GM18870 (cell line): ENCODE measurements around the gene POGK.
"Not testable (repeated sequence)": the region's sequence is repeated elsewhere in the genome, so short reads cannot be mapped to it uniquely, and the experiment has no call there.

ENCODE experiments used
- ATAC-seq: cut with Tn5 transposase; IDR thresholded peaks from one replicate; pipeline ENCODE4 v1.9.1; 2021; ENCODE audit warnings: moderate library complexity; ENCODE audit not compliant: unreplicated experiment

Gene POGK

DNA sequence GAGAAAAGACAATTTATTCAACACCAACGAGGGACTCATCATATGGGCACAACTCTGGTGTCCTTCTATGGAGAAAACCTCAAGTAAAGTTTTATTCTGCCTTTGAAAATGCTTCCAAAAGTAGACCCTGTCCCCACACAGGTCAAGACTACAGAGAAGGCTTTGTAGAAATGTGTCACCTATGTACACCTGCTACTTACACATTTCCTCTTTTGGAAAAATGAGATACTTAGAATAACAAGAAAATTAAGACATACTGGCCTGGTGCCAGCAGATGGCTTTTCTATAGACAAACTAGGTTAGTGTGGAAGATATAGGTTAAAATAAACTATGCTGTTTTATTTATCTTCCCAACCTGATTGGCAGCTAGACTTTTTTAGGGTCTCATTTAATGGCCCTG is 13.6 kb downstream of the POGK start:
- ATAC-seq, result no peak

DNA sequence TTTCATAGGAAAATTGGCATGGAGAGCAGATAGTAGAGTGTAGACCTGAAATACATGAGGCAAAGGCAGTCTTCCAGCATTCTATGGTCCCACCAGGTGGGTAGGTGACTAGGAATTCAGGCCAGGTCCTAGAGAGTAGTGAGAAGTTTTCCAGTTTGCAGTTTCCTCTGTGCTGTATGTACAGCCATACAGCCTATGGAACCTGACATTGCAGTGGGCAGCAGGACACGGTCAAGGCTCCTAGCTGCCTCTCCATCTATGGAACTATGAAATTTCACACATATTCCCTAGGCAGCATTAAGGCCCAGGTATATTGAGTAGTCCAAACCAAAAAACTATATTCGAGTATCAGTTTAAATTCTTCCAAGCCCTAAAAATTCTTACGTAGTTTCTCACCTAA is 16.3 kb downstream of the POGK start:
- no peak for ATAC-seq

DNA sequence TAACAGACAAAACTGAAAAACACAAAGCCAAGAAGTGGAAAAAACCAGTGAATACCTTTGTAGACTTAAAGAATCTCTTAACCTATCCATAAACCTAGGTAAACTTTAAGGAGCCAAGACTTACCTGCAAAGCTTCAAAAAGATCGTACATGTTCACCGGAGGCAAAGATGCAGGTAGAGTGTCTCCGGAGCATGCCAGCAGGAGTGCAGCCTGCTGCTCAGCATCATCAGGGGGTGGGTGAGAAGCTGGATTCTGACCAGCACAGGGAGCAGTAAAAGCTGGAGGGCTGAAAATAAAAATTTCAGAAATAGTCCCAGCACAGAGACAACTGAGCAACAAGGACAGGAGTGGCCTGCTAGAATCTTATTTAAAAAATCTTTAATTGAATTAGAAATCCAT is 18.7 kb downstream of the POGK start:
- ATAC-seq, result no peak

DNA sequence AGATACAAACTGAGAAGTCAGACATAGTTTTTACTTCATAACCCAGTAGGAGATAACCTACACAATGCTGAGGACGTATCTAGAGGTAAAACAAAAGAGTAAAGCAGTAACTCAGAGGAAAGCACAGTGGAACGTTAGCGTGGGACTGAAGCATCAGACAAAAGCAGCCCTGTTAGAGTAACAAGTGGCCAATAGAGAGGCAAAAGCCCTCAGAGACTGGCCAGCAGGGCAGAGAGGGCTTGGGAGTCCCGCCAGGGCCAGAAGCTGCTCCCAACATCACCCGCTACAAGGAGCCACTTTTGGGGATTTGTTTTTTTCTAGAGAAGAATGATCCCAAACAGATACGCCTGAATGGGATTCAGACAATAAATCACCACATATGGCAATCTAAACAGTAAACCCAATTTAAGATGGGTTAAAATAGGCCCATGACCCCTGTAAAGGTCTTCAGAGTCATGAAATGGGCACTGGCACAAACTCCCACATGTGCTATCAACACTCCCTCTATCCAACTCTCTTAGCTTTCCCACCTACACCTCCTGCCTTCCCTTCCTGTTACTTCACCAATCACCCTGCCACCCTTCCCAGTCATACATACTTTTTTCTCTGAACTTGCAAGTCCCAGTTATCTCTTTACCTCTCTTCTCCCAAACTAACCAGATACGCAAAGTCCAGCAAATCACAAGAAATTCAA is 19.6 kb downstream of the POGK start:
- ATAC-seq, result no peak

DNA sequence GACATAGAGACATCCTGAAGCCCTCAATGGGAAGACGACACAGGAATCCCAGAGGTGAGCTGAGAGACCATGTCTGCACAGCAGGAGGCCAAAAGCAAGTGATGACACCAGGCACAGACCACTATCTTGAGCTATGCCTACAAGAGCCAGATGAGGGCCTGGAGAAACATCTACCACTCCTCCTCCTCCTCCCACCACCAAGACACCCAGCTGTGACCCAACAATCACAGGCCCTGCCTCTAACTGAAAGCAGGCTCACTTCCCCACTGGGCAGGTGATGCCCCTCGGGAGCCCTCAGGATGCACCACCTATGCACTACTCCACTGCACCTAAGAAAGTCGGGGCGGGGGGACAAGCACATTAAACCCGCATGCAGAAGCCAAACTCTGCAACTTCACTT is 20.3 kb downstream of the POGK start:
- ATAC-seq, result no peak

DNA sequence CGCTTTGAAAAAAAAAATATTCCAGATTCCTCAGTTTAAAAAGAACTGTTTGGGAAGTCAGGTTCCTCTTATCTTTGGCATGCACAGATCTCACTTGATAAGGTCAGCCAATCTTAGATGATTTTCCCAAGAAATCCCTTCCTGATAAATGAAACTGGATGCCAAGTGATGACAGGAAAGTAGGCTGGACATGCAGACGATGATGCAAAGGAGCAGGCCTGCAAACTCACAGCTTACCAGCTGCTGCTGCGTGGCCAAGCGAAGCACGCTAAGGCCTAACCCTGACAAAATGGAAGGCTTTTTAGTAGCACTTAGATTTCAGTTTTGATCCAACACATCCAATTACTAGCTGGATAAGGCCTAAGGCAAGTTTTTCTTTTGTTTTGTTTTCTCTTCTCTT is 26.7 kb downstream of the POGK start:
- no peak for ATAC-seq

DNA sequence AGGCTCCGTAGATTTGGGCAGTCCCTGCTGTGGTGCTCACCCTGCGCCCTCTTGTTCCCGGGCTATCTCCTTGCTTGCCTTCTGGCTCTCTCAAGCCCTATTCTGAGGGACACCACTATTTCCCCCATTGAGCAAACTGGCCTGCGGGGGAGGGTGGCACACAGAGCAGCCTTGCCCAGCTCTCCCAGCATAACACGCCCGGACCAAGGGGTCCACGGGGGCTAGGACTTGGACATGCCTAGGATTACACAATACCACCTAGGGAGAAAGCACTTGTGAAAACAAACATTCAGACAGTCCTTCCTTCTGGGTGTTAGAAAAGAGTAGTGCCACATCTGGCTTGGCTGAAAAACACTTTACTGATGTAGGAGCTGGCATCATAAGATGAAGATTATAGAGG is 29.4 kb downstream of the POGK start:
- ATAC-seq, result no peak

DNA sequence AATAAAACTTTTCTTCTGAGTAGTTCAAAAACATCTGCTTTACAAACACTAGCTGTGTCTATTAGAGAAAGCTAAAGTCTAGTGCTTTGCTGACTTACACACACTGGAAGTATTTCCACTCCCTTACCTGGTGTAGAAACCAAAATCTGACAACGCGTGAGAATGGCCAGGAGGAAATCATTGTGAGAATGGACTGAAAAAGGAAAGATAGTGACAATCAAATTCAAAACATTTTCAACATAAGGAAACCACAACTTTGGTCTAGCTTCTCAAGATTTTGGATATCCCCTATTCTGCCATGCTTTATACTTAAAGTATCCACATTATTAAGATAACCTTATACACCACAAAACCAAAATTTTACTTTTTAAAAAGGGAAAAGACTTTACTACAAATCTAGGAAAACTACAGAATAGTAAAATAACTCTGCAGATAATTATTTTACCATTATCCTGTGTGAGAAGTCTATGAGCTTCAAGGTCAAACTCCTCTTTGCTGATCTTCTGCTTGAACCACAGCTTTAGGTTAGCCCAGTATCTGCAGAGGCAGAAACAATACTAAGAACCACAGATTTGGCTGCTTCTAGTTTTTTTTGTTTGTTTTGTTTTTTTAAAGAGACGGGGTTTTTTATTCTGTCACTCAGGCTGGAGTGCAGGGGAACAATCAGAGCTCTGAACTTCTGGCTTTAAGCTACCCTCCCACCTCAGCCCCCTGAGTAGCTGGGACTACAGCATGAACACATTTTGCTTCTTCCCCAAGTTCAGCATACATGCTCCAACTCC is 30.2 kb downstream of the POGK start:
- peak; percentile 40 for ATAC-seq

DNA sequence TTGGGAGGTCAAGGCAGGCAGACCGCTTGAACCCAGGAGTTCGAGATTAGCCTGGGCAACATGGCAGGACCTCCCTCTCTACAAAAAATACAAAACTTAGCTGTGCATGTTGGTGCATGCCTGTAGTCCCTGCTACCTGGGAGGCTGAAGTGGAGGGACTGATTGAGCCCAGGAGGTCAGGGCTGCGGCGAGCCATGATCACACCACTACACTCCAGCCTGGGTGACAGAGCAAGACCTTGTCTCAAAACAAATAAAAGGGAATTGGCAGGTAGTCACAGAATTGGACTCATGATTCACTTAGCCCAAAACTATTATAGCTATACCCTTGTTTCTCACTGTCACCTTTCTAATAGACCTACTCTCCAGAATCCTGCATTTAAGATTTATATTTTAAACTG is 31.3 kb downstream of the POGK start:
- ATAC-seq, result no peak

DNA sequence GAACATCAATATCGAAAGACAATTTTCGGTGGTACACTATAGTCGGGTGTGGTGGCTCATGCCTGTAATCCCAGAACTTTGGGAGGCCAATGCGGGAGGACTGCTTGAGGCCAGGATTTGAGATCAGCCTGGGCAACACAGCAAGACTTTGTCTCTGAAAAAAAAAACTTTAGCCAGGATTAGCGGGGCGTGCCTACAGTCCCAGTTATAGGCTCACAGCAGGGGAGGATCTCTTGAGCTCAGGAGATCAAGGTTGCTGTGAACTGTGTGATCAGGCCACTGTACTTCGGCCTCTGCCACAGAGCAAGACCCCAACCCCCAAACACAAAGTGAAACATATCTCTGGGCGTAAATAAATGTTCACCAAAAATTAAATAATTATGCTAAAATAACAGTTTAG is 35.2 kb downstream of the POGK start:
- ATAC-seq, result no peak

DNA sequence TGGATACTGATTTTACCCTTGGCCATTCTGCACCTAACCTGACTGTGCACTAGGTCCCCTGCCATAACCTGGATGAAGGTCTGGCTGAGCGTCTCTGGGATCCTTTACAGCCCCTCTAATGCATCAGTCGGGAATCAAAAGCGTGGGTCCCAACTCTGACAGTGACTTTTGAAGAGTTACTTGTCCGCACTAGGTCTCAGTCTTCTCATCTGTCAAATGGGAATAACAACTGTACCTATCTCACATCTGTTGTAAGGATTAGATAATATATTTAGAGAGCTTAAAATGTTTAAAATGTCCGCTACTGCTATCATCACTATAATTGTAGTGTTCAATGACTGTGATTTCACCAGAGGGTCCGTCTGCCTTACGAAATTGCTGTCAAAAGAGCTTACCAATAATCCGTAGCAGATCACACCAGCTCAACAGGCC is 36.0 kb downstream of the POGK start:
- no peak for ATAC-seq

DNA sequence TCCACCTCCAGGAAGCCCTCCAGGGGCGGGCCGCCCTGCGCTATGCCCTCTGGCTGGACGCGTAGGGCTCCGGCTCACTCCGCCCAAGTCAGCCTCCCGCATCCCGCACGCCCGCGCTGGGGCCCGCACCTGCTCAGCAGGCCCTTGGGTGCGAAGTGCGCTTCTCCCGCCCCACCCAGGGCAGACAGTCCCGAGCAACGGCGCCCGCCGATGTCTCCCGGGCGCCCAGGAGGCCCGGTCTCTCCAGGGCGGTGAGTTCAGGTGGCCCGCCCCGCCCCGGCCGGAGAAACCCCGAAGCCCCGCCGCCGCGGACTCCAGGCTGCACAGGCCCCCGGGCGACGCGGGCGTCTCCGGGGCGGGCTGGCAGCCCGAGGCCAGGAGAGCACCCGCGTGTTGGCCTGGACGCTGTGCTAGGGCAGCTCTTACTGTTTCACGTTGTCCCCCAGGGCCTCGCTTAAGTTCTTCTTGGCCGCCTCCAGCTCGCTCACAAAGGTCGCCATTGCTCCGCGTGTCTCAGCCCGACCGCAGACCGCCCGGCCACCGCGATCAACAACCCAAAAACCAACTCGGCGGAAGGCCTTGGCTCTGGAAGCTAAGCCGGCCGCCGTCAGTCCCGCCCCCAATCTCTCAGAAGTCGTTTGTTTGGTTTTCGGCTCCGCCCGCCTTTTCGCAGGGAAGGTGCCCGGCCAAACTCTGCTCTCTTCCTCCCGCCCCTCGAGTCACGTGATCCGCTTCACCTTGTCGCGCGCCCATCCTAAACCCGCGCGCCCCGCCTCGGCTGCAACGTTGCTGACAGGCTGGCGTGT is 36.7 kb downstream of the POGK start, which contains the start of gene TADA1:
Gene TADA1, minus strand, starts transcription at position 531 of the 806 bp plus-strand sequence. Its CDS starts 31 bp downstream, at position 500.
- peak; percentile 83 for ATAC-seq

DNA sequence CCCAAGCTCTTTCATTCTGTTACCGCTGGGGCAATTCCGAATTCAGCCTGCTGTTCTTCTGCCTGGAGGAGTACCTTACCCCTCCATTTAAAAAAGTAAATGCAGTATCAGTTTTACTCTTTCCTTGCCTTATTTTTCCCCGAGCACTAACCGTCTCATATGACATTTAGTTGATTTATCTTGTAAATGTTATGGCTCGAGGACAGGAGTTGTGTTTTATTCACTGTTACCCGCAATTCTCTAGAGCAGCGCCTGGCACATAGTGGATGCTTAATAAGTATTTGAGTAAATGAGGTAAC is 37.2 kb downstream of the POGK start:
- peak; percentile 8 for ATAC-seq

DNA sequence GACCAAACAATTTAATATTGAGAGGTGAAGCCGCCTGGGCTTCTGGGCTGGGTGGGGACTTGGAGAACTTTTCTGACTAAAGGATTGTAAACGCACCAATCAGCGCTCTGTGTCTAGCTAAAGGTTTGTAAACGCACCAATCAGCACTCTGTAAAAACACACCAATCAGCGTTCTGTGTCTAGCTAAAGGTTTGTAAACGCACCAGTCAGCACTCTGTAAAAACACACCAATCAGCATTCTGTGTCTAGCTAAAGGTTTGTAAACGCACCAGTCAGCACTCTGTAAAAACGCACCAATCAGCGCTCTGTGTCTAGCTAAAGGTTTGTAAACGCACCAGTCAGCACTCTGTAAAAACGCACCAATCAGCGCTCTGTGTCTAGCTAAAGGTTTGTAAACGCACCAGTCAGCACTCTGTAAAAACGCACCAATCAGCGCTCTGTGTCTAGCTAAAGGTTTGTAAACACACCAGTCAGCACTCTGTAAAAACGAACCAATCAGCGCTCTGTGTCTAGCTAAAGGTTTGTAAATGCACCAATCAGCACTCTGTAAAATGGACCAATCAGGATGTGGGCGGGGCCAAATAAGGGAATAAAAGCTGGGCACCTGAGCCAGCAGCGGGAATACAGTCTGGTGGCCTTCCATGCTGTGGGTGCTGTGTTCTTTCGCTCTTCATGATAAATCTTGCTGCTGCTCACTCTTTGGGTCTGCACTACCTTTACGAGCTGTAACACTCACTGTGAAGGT is 39.1 kb downstream of the POGK start:
- ATAC-seq, result not testable (repeated sequence)

DNA sequence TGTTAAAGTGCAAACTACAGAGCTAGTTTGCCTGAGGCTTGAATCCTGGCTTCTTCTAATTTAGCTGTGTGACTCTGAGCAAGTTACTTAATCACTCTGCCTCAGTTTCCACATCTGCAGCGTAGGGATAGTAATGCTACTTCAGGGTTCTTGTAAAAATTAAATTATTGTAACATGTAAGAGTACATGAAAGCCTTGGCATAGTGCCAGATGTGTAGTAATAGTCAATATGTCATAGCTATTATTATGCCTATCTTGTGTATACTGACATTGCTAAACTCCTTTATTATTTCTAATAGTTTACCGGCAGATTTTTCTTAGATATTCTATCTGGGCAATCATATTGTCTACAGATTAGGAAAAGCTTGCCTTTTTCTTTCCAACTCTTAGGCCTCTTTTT is 43.6 kb downstream of the POGK start:
- ATAC-seq, result no peak

DNA sequence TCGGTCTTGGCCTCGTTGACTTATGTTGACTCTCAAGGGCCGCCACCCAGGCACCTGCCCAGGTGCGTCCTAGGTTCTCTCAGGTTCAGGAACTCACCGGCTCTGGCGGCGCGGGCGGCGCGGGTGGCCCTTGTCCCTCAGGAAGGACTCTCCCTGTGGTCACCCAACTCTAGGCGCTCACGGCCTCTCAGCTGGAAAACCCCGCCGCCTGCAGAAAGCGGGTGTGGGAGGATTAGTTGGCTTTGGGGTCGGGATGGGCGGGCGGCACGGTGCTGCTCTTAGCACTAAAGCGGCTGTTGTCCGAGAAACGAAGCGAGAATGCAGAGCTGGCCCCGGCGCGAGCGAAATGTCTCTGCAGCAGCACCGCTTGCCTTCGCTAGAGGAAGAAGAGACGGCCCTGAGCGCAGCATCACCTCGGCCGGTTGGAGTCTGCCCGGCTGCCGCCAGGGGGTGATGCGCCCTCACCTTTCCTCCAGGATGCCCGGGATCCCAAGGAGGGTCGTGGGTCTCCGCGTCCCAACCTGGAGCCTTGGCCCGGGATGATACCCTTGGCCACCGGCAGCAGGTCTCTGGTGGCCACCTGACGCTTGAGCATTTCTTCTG is 44.9 kb downstream of the POGK start:
- ATAC-seq, result no peak

DNA sequence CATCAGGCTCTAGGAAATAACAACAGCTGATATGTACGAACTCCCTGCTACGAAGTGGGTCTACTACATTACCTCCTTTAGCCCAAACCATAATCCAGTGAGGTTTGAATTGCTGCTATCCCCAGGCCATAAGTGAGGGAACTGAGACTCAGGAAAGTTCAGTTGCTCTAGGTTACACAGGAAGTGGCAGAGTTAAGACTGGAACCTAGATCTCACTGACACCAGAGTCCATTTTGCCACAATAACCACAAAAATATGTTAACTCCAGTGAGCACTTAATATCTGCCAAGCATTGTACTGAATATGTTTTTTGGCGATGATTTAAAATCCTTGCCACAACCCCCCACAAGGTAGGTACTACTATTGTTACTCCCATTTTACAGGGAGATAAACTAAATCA is 45.7 kb downstream of the POGK start:
- ATAC-seq, result no peak

DNA sequence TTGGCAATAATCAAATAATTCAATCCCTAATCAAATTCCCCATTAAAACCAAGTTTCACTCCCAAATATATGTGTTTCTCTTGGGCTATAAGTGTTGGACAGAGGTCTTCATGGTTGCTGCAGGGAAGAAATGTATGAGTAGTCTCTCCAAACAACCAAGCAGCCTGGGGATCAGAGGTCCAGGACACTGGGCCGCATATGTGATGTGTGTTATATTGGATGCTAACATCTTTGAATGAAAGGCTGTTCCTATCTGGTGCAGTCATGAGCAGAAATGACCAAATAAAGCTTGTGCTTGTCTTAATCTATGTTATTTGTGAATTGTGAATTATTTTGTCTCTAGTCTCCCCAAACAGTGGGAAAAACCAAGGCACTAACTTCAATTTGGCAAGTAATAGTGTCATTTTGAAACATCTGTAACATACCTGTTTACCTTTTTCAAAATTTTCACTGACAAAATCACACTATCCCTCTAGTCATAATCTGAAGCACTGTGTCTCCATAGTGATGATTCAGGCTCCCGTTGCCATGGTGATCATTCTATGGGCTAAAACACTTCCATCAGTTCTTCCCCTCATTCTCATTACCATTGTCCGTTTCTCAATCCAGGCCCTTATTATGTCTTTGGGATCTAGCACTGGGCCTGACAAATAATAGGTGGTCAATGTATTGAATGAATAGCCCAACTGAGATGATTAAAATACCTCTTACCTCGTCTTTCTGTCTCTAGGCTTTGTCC is 49.3 kb downstream of the POGK start:
- no peak for ATAC-seq

DNA sequence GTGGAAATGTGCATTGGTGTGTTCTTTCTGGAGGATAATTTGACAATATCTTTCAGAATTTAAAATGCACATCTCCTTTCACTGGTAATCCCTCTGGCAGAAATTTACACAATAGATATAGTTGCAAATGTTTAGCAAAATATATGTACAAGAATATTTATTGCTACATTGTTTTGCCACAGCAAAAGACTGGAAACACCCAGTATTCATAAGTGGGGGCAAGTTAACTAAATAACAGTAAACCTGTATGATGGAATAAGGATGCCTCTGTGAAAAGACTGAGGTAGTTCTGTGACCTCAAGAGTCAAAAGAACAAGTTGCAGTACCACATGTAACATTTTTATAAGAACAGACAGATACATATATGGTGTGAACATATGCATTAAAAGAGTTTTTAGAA is 50.5 kb downstream of the POGK start:
- no peak for ATAC-seq

DNA sequence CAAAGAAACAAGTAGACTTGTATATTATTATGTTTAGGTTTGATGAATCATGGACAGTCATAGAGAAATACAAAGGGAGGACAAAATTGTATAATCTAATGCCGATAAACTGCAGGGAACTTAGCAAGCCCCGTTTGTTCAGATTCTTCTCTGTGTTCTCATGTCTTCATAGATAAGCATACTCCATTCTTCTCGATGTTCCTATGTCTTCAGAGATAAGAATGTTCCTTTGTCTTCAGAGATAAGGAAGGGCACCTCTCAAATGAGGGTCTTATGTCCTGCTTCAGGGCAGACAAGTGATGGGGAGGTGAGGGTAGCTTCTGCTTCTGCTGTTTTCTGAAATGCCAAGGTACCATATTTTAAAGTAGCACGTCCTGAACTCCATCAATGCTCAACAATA is 56.5 kb downstream of the POGK start:
- ATAC-seq, result no peak
